Testis (tissue), 2 donors: ENCODE data around the gene LIN9.

Experiments used
- POLR2A ChIP-seq: fragments of 450-650 bp; IDR thresholded peaks from one replicate; pipeline ENCODE4 v1.6.1; 2017; ENCODE audit warnings: antibody characterized with exemption, mild to moderate bottlenecking, moderate library complexity
- TF ChIP-seq, protein P1 (sequence below), 3 experiments: fragments of 450-650 bp in 2 of 3; fragments of 200-600 bp in 1 of 3; sonication (generic) in 1 of 3; IDR thresholded peaks; one replicate each; pipeline ENCODE4 v1.5.1; 2016 to 2019; ENCODE audit warnings: antibody characterized with exemption in 3 of 3, mild to moderate bottlenecking in 2 of 3, moderate library complexity in 1 of 3

- TF ChIP-seq POLR2A: no peak
- TF ChIP-seq, protein P1, sequence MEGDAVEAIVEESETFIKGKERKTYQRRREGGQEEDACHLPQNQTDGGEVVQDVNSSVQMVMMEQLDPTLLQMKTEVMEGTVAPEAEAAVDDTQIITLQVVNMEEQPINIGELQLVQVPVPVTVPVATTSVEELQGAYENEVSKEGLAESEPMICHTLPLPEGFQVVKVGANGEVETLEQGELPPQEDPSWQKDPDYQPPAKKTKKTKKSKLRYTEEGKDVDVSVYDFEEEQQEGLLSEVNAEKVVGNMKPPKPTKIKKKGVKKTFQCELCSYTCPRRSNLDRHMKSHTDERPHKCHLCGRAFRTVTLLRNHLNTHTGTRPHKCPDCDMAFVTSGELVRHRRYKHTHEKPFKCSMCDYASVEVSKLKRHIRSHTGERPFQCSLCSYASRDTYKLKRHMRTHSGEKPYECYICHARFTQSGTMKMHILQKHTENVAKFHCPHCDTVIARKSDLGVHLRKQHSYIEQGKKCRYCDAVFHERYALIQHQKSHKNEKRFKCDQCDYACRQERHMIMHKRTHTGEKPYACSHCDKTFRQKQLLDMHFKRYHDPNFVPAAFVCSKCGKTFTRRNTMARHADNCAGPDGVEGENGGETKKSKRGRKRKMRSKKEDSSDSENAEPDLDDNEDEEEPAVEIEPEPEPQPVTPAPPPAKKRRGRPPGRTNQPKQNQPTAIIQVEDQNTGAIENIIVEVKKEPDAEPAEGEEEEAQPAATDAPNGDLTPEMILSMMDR (IDR thresholded peaks at IDR 0.05): no peak
These were observed 2.4 kb upstream of the LIN9 start for GRCh38 chr1:226311376-226311775.
